ENCODE results near the gene PLEKHA7. TPM values are rescaled to one million over a fixed set of nuclear protein-coding genes. Genes with fewer than 3 reads are reported as not detected.
A peak's percentile ranks its signal among the peaks of the same experiment; 100 is the strongest.

The PLEKHA7 gene
- total and polyA plus RNA-seq, 2 of the 13 experiments (the other 11 are each of a cell fraction or from before 2014, with no cell fraction given), result 17.5 to 18.7 TPM

DNA sequence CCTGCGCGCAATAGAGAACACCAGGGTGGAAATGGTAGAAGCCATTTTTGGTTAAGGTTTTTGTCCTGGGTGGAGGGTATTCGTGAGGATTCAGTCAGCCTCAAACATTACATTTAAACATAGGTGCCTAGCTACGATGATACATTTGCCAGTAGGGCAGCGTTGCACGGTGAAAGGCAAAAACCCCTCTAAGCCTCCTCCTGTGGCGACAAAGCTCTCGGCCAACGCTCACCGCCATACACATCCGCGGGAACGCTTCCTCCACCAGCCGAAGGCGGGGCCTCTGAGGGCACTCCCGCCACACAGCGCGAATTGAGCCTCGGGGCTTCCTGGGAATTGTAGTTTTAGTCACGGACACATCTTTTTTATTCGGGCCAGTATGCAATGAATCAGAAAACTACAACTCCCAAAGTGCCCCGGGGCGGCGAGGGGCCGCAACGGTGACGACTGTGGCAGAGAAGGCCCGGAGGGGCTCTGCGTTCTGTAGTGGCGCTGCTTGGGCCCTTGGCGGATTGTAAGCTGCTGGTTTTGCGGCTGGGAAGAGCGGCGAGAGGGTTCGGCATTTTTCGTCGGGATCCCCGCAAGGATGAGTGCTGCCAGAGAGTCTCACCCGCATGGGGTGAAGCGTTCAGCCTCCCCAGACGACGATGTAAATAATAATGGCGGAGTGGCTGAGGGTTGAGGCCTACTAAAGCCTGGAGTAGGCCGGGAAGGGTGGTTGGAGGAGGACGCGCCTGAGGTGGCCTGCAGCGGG, 275.8 kb downstream of the PLEKHA7 start, which contains the start of gene C11orf58 (continued):
- TF ChIP-seq, protein P1, sequence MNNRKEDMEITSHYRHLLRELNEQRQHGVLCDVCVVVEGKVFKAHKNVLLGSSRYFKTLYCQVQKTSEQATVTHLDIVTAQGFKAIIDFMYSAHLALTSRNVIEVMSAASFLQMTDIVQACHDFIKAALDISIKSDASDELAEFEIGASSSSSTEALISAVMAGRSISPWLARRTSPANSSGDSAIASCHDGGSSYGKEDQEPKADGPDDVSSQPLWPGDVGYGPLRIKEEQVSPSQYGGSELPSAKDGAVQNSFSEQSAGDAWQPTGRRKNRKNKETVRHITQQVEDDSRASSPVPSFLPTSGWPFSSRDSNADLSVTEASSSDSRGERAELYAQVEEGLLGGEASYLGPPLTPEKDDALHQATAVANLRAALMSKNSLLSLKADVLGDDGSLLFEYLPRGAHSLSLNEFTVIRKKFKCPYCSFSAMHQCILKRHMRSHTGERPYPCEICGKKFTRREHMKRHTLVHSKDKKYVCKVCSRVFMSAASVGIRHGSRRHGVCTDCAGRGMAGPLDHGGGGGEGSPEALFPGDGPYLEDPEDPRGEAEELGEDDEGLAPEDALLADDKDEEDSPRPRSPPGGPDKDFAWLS (CRISPR knock-in tag; IDR thresholded peaks at IDR 0.05; ENCODE audit: borderline replicate concordance), result no peak
- no peak for TF ChIP-seq SMYD3 (CRISPR knock-in tag; IDR thresholded peaks at IDR 0.05)
- TF ChIP-seq ZNF12 (CRISPR knock-in tag; IDR thresholded peaks at IDR 0.05), result peak; percentile 81
- TF ChIP-seq KAT7 (CRISPR knock-in tag; IDR thresholded peaks at IDR 0.05; ENCODE audit: borderline replicate concordance), result 0 out of 2 replicates have a peak, but pooled peaks have one; percentile 77
- peak; percentile 32; the same call in 1 of the 2 replicates for TF ChIP-seq ZNF776 (CRISPR knock-in tag; IDR thresholded peaks at IDR 0.05)
- TF ChIP-seq ZNF274 (CRISPR knock-in tag; IDR thresholded peaks at IDR 0.05), result peak; percentile 77; the same call in 1 of the 2 replicates
- no peak for TF ChIP-seq ZFP62 (CRISPR knock-in tag; IDR thresholded peaks at IDR 0.05)
- no peak for TF ChIP-seq ZNF17 (CRISPR knock-in tag; IDR thresholded peaks at IDR 0.05)
- TF ChIP-seq, protein P2, sequence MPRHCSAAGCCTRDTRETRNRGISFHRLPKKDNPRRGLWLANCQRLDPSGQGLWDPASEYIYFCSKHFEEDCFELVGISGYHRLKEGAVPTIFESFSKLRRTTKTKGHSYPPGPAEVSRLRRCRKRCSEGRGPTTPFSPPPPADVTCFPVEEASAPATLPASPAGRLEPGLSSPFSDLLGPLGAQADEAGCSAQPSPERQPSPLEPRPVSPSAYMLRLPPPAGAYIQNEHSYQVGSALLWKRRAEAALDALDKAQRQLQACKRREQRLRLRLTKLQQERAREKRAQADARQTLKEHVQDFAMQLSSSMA (CRISPR knock-in tag; IDR thresholded peaks at IDR 0.05), result no peak; the same call in 1 of the 2 replicates
- peak; percentile 88 for TF ChIP-seq RBM39 (IDR thresholded peaks at IDR 0.05; ENCODE audit: low read depth, low read length, poor library complexity, severe bottlenecking)
- TF ChIP-seq ATF7 (IDR thresholded peaks at IDR 0.05), result no peak
- TF ChIP-seq ATF7 (CRISPR knock-in tag; IDR thresholded peaks at IDR 0.05), result peak; percentile 75
- TF ChIP-seq, protein P3, sequence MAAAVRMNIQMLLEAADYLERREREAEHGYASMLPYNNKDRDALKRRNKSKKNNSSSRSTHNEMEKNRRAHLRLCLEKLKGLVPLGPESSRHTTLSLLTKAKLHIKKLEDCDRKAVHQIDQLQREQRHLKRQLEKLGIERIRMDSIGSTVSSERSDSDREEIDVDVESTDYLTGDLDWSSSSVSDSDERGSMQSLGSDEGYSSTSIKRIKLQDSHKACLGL (CRISPR knock-in tag; IDR thresholded peaks at IDR 0.05), result peak; percentile 86; the same call in 1 of the 2 replicates
- 0 out of 4 replicates have a peak, but pooled peaks of 1 of the 2 experiments have one; percentile 13 for TF ChIP-seq EP300 (IDR thresholded peaks at IDR 0.05; ENCODE audit: low read depth in 2 of 2, low read length in 2 of 2)
- TF ChIP-seq EP300 (CRISPR knock-in tag; IDR thresholded peaks at IDR 0.05; ENCODE audit: borderline replicate concordance), result no peak
- no peak for TF ChIP-seq ZNF207 (IDR thresholded peaks at IDR 0.05; ENCODE audit: borderline replicate concordance)
- TF ChIP-seq PRPF4 (IDR thresholded peaks at IDR 0.05; ENCODE audit: low read depth, low read length, poor library complexity, severe bottlenecking), result no peak
- TF ChIP-seq, protein P4, sequence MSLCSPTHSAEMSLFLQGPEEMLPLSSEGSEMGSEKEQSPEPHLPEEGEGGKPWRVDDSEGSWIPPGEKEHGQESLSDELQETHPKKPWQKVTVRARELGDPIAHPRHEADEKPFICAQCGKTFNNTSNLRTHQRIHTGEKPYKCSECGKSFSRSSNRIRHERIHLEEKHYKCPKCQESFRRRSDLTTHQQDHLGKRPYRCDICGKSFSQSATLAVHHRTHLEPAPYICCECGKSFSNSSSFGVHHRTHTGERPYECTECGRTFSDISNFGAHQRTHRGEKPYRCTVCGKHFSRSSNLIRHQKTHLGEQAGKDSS (CRISPR knock-in tag; IDR thresholded peaks at IDR 0.05; ENCODE audit: borderline replicate concordance, low read depth), result peak; percentile 51; the same call in 1 of the 2 replicates
- TF ChIP-seq ZSCAN20 (CRISPR knock-in tag; IDR thresholded peaks at IDR 0.05; ENCODE audit: borderline replicate concordance), result 0 out of 2 replicates have a peak, but pooled peaks have one; percentile 28
- peak; percentile 83 for TF ChIP-seq GATAD1 (CRISPR knock-in tag; IDR thresholded peaks at IDR 0.05)
- TF ChIP-seq SP1 (IDR thresholded peaks at IDR 0.05), result no peak
- no peak; the same call in 1 of the 2 replicates for TF ChIP-seq SP1 (CRISPR knock-in tag; IDR thresholded peaks at IDR 0.05)
- peak; percentile 77; the same call in 1 of the 2 replicates for TF ChIP-seq ZNF317 (CRISPR knock-in tag; IDR thresholded peaks at IDR 0.05)
- peak; percentile 87 for TF ChIP-seq YEATS4 (CRISPR knock-in tag; IDR thresholded peaks at IDR 0.05; ENCODE audit: borderline replicate concordance)
- TF ChIP-seq SNAI1 (CRISPR knock-in tag; IDR thresholded peaks at IDR 0.05; ENCODE audit: borderline replicate concordance), result peak; percentile 91; the same call in 1 of the 2 replicates
- 0 out of 2 replicates have a peak, but pooled peaks have one; percentile 4 for TF ChIP-seq BCL6 (CRISPR knock-in tag; IDR thresholded peaks at IDR 0.05)
